ENCODE data around the gene FAM3A.
A peak's percentile ranks its signal among the peaks of the same experiment; 100 is the strongest.
"Not testable (repeated sequence)": the region's sequence is repeated elsewhere in the genome, so short reads cannot be mapped to it uniquely, and the experiment has no call there.

Gene FAM3A, protein sequence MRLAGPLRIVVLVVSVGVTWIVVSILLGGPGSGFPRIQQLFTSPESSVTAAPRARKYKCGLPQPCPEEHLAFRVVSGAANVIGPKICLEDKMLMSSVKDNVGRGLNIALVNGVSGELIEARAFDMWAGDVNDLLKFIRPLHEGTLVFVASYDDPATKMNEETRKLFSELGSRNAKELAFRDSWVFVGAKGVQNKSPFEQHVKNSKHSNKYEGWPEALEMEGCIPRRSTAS

DNA sequence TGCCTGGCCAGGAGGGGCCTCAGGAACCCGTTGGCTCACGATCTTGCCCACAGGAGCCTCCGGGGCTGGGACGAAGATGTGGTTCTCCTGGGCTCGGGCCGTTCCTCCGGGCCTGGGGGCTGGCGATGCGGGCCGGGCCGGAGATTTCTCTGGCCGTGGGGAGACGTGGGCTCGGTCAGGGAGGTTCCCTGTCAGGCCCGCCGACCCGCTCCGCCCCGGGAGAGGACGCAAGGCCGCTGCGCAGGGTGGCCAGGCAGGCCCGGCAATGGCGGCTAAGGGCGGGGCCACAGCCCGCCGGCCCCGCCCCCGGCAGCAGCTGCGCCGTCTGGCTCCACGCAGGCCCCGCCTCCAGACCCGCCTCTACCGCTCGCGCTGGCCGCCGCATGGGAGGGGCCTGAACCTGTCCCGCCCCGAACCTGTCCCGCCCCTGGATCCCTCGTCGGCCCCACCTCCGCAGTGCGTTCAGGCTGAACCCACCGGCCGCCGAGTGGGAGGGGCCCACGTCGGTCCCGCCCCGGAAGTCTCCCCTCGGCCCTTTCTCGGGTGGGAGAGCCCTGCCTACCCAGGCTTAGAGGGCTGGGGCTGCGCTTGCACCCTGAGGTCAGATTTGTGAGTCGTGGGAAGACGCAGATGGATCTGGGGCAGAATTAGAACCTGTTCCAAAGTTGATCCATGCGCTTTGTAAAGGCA lies at the start of gene FAM3A:
TSS of gene FAM3A (minus strand) at position 267 of the 690 bp plus-strand sequence. CDS start 460 bp downstream, outside the sequence.
- peak; percentile 84 for DNase-seq (ENCODE audit: low read depth)

DNA sequence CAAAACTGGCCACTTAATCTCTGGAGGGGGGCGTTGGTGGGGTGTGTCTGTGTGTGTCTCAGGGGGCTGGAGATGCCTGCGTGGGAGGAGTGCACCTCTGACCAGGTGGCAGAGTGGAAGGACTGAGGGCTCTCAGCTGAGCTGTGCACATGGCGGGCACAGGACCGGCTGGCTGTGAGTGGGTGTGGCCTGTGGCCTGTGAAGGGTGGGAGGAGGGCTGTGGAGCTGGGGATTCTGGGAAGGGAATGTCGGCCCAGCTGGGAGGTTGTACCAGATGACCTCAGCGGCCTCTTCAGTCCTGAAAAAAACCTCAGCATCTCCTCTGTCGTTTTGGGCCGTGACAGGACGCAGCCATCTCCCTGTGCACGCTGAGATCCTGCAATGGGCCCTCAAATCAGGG lies 46.3 kb upstream of the FAM3A start:
- not testable (repeated sequence) for DNase-seq (ENCODE audit: low read depth)

DNA sequence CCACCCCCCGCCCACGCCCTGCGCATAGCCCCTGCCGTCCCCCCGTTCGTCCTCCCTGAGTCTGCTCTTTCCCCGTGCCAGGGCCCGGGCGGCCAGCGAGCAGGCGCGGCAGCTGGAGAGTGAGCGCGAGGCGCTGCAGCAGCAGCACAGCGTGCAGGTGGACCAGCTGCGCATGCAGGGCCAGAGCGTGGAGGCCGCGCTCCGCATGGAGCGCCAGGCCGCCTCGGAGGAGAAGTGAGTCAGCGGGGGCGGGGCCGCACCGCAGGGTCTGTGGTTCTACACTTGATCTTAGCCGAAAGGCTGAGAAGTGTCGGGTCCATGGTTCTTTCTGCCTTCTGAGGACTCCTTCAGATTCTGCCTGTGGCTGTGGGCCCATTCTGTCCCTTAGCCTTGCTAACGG lies 44.3 kb upstream of the FAM3A start:
- DNase-seq (ENCODE audit: low read depth), result not testable (repeated sequence)

DNA sequence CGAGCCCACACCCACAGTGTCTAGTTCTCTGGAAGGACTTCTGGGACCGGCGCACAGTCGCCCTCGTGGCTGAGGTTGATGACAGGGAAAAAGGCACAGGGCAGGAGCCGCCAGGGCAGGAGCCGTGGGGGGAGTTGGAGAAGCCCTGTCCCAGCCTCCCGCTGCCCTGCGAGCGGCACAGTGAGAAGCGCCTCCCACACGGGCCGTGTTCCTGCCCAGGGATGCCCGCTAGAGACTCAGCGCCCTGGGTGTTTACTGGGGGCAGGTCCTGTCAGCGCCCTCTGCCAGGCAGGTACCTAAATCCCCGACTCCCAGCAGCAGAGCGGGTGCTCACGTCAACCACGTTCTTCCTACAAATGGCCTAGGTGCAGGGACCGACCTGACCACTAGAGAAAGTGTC lies 42.9 kb upstream of the FAM3A start:
- not testable (repeated sequence) for DNase-seq (ENCODE audit: low read depth)

DNA sequence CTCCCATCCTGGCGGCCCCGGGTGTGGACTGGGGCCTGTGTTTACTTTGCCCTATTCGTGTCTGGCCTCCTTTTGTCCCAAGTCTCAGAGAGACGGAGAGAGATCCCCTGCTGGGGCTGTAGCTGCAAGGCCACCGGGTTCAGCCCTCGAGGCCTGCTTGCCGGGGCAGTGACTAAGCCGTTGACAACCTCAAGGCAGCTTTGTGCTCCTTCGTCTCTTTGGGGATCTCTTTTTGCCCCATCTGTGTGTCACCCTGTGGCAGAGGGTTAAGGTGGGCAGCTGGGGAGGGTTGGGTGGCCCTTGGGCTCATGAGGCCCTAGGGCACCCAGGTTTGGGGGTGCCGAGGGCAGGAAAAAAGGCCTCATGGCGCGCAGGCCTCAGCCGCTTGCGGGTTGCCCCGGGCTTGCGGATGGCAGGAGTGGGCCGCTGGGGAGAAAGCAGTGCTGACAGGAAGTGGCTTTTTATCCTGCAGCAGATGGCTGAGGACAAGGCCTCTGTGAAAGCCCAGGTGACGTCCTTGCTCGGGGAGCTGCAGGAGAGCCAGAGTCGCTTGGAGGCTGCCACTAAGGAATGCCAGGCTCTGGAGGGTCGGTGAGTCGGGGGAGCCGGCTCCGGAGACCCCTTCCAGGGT lies 42.1 kb upstream of the FAM3A start:
- DNase-seq (ENCODE audit: low read depth), result not testable (repeated sequence)

DNA sequence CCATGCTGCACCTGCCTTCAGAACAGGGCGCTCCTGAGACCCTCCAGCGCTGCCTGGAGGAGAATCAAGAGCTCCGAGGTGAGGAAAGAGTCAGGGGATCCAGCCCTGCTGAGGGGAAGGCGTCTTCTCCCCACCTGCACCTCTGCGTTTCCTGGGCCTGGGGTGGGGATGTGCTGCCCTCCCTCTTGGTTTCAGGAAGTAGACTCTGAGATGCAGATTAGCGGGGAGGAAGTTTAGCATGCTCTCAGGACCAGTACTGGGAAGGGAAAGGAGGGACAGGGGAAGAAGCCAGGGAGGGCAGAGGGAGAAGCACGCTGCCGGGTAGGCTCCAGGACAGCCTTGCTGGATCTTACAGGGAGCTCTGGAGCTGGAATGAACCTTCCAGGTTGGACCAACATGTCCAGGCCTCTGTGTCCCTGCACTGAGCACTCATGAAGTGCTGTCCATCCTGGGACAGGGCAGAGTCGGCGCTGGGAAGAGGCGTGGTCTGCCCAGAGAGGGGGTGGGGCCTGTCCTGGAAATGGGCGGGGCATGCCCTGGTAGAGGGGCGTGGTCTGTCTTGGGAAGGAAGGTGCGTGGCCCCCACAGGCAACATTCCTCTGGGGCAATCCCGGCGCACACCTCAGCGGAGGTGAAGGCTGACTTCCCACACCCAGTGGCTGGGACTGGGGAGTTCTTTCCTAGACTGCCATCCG lies 36.2 kb upstream of the FAM3A start:
- DNase-seq (ENCODE audit: low read depth), result not testable (repeated sequence)

DNA sequence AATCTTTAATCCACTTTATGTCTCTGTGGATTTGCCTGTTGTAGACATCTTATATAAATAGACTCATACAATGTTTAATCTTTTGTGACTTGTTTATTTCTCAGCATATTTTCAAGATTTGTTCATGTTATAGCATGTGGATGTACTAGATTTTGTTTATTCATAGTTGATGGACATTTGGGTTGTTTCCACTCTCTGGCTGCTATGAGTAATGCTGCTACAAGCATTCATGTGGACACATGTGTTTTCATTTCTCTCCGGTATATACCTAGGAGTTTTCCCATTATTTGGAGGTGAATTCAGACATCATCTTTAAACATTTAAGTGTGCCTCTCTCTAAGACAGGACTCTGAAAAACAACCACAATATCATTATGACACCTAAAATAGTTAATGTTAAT lies 33.7 kb upstream of the FAM3A start:
- no peak for DNase-seq (ENCODE audit: low read depth)

DNA sequence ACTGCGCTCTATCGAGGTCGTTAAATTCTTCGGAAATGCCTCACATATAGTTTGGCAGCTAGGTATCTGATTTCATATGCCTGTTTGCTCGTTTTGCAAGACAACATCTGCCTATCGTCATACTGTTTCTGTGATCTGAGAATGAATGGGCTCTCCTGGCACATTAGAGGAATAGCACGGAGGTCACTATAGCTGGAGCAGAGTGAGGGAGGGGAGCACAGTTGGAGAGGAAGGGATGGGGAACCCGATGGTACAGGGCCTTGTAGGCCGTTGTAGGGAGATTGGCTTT lies 31.9 kb upstream of the FAM3A start:
- DNase-seq (ENCODE audit: low read depth), result no peak

DNA sequence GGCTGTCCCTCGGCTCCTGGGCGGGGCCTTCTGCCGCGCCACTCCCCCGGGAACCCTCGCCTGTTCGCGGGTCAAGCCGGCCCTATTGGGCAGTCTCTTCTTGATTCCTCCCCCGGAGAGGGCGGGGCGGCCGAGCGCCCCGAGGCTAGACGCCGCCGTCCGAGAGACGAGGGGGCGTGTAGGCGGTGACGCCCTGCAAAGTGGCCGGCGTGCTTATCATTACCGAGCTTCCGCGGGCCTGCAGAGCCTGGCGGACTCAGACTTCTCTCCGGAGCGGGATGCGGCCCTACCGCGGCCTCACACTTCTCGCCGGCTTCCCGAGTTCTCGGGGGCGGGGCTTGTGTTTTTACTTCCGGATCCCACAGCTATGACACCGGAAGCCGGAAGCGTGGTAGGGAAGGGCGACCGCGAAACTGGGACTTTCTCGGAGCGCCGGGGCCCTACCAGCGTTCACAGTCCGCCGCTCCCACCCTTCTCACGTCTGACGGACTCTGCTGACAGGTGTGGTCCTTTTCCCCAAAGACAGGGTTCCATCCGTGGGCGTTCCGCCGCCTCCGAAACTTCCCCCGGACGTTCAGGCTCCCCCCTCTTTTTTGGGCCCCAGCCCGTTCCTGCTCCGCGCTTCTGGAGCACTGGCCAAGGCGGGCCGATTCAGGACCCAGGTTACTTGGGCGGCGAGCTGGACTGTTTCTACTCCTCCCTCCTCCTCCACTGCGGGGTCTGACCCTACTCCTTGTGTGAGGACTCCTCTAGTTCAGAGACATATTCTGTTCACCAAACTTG lies 31.4 kb upstream of the FAM3A start, which contains the start of gene IKBKG:
TSS of gene IKBKG (plus strand) at position 376 of the 783 bp plus-strand sequence. CDS start 4,383 bp downstream, outside the sequence.
- peak; percentile 78 for DNase-seq (ENCODE audit: low read depth)

DNA sequence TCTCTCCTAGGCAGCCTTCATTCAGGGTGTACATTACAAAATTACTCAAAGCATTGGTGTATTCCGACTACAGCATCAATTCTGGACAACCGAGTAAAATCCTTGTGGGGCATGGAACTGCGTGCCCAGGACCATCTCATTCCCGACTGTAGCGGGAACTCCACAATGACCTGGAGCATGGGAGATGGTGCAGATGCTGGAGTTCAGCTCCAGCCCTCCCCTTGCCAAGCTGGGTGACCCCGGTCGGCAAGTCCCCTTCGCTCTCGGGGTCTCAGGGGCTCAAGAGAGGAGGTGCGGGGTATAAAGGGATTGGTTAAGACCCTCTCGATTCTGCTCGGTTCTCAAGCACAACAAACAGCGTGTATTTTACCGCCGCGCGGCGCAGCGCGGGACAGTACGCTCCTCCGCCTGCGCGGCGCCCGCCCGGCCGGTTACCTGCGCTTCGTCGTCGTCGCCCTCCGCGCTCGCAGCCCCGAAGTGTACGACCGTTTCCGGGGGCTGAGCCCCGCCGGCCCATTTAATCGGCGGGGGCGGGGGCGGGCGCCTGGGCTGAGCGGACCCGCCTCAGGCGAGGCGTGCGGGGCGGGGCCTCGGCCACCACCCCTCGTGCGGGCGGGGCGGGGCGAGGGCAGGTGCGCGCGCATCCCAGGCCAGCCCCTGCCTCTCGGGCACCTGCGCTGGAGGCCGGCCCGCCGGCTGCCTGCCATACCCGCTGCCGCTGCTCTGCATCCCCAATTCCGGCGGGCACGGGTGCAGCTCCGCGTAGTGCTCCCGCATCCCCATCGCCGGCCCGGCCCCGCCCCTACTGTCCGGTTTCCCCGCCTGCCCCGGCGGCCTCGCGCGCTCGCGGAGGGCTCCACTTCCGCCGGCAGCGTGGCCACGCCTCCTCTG lies 30.6 kb upstream of the FAM3A start, which contains the start of gene G6PD:
TSS of gene G6PD (minus strand) at position 493 of the 891 bp plus-strand sequence. CDS start 691 bp downstream, outside the sequence.
- DNase-seq (ENCODE audit: low read depth), result peak; percentile 72

DNA sequence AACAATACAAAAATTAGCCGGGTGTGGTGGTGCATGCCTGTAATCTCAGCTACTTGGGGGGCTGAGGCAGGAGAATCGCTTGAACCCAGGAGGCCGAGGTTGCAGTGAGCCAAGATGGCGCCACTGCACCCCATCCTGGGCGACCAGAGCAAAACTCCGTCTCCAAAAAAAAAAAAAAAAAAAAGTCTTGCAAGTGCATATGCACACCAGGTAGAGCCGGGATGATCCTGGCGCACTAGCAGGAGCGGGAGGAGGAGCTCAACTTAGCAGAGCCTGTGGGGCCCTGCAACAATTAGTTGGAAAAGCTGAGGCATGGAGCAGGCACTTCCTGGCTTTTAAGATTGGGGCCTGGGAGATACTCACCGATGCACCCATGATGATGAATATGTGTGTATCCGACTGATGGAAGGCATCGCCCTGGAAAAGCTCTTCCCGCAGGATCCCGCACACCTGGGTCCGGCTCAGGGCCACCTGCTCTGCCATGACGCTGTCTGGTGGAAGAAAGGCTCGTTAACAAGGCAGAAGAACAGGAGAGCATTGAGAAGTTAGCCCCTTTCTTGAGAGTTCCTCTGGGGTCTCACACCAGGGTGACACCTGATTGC lies 29.7 kb upstream of the FAM3A start:
- DNase-seq (ENCODE audit: low read depth), result no peak

DNA sequence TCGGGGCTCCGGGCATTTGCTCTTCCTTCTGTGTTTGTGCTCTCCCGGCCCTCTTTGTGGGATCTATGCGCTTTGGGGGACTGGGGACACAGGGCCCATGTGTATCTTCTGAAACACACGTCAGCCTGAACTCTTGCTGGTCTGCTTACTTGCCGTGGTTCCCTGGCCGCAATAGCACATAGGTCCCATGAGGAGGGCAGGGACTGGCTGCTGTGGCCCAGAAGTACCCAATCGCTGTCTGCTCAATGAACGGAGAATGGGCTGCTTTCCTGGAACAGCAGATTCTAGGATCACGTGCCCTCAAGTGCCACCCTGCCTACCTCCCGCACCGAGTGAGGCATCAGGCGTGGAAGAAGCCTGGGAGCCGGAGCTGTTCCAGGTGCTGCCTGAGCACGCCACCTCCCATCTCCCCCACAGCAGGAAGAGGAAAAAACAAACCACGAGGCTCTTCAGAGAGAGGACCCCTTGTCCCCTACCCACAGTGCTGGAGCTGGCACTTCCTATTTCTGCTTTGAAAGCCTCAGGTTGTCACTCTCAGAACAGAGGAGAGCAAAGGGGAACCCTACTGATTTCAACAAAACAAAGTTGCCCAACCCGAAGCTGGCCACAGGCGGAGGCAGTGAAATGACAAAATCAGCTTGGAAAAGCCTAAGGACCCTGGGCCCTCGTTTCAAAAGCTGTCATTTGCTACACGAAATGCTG lies 26.8 kb upstream of the FAM3A start:
- no peak for DNase-seq (ENCODE audit: low read depth)

DNA sequence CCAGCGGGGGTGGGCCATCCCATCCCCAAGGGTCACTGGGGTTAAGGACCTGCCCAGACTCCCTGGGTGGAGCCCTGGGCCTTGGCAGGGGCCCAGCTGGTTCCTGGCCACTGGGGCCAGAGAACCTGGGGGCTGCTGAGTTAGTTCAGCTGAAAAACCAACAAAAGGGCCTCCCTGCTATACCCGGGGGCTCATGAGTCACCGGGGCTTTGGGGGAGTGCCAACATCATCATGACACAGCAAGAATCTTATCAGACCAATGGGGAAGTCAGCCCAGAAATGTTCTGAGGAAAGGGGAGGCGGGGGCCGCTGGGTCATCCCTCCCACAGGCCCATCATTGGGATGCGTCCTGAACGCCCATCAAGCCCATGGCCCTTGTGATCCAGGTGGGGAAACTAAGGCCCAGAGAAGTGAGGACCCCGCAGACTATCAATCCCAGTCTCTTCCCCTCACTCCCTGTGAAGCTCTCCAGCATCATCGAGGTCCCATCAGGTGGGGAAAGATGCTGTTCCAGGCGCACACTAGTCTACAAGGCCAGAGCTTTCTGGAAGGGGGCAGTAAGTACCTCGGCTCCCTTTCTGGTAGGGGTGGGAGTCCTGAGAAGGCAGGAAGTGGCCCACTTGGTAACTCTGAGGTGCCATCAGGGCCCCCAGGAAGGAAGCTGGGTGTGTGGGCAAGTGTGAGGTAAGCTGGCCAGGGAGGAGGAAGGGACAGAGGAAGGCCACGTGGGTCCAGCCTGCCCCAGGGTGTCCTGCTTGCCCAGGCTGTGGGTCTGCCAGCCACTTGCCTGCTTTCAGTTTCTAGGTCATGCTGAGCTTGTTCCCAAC lies 26.1 kb upstream of the FAM3A start:
- DNase-seq (ENCODE audit: low read depth), result peak; percentile 48

DNA sequence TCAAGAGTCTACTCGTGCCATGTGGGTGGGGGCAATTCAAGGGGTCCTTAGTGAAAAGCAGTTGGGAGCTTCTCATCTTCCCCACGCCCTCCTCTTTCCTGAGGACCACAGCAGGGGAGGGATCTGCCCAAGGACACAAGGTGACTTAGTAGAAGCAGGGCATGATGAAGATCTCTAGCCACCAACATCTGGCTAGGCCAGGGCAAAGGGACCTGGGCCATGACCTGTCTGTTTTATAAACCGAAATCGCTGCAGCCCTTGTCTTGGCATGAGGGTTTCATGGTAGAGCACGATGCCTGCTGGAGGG lies 25.5 kb upstream of the FAM3A start:
- DNase-seq (ENCODE audit: low read depth), result no peak

DNA sequence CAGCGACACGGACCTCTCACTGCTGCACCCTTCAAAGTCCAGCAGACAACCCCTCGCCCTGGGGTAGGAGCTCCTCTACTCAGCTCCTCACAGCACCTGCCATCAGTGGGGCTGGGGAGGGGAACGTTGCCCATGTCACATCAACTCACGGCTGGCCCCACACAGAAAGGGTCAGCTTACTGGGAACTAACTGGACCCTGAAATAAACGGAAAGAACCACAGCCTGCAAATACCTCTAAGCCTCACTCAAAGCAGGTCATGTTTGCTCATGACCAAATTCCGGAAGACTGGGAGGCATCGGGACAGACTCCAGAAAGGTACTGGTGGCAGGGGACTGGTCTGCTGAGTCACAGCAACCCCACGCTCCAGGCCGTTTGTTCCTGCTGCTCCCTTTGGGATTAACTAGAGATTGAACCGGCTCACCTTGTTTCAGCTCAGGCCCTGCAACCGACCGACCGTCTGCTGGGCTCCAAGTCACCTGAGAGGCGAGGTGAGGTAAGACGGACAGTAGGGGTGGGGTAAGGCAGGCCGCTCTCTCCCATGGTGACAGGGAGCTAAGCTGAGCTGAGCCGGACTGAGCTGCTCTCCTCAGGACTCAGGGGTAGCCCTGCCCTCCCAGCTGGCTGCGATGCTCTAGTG lies 25.0 kb upstream of the FAM3A start:
- DNase-seq (ENCODE audit: low read depth), result no peak

DNA sequence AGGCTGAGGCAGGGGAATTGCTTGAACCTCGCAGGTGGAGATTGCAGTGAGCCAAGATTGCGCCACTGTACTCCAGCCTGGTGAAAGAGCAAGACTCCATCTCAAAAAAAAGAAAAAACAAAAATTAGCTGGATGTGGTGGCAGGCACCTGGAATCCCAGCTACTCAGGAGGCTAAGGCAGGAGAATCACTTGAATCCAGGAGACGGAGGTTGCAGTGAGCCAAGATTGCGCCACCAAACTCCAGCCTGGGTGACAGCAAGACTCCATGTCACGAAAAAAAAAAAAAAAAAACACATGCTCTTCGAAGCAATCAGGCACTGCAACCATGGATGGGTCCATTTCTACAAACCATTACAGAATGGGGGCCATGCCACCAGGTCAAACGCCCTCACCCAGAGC lies 24.3 kb upstream of the FAM3A start:
- not testable (repeated sequence) for DNase-seq (ENCODE audit: low read depth)

DNA sequence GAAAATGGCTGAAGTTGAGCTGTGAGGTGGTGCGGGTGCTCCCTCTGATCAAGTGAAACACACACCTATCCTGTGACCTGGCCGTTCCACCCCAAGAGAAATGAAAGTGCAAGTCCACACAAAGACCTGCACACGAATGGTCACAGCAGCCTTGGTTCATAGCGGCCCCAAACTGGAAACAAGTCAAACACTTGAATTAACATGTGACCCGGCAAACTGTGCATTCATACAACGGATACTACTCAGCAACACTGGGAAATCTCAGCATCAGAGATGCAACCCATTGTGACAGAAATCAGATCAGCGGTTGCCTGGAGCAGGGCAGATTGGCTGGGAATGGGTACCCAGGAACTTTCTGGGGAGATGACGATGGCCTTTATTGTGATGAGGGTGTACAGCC lies 23.0 kb upstream of the FAM3A start:
- no peak for DNase-seq (ENCODE audit: low read depth)

DNA sequence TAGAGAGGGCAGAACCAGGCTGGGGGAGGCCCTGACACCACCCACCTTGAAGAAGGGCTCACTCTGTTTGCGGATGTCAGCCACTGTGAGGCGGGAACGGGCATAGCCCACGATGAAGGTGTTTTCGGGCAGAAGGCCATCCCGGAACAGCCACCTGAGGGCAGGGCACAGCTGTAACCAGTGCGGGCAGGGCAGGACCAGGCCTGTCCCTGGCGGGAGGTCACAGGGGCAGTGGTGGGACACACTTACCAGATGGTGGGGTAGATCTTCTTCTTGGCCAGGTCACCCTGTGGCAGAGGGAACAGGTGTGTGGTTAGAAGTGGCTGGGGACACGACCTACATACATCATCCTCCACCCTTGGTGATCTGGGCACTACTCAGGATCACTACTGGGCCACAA lies 19.9 kb upstream of the FAM3A start:
- DNase-seq (ENCODE audit: low read depth), result no peak

All from stimulated activated CD8-positive, alpha-beta memory T cell treated with anti-CD3 and anti-CD28 coated beads, Interleukin-12 subunit alpha, Interleukin-12 subunit beta, amount 100 ng/mL, for 4 hours (primary cell).